Measurements from ENCODE around the gene DHX32.
"Not testable (repeated sequence)": the region's sequence is repeated elsewhere in the genome, so short reads cannot be mapped to it uniquely, and the experiment has no call there.

- not testable (repeated sequence) for TF ChIP-seq POLR2A (IDR thresholded peaks at IDR 0.05; ENCODE audit: low read depth, low read length); CTCF (IDR thresholded peaks at IDR 0.05; ENCODE audit: extremely low read depth in 1 of 2, insufficient read depth in 1 of 2, low read depth in 1 of 2, low read length in 2 of 2); EZH2 (IDR thresholded peaks at IDR 0.05; ENCODE audit: borderline replicate concordance, low read depth, low read length, severe bottlenecking); POLR2AphosphoS5 (IDR thresholded peaks at IDR 0.05; ENCODE audit: insufficient read depth, low read depth, low read length); MYC (IDR thresholded peaks at IDR 0.05; ENCODE audit: low read depth, low read length); FOS (IDR thresholded peaks at IDR 0.05; ENCODE audit: borderline replicate concordance, insufficient read depth, low read length)
- TF ChIP-seq, protein P1, sequence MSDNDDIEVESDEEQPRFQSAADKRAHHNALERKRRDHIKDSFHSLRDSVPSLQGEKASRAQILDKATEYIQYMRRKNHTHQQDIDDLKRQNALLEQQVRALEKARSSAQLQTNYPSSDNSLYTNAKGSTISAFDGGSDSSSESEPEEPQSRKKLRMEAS (IDR thresholded peaks at IDR 0.05; ENCODE audit: insufficient read depth, insufficient read length), result not testable (repeated sequence)
These were observed 11.3 kb upstream of the DHX32 start for GRCh38 chr10:125892402-125892801.
